GM18502 (cell line): ENCODE data around the gene CTAGE4.
"Not testable (repeated sequence)": the region's sequence is repeated elsewhere in the genome, so short reads cannot be mapped to it uniquely, and the experiment has no call there.

Source experiments
- ATAC-seq: cut with Tn5 transposase; IDR thresholded peaks from one replicate; pipeline ENCODE4 v1.9.1; 2021; ENCODE audit warnings: mild to moderate bottlenecking; ENCODE audit not compliant: unreplicated experiment, poor library complexity

The CTAGE4 gene, protein sequence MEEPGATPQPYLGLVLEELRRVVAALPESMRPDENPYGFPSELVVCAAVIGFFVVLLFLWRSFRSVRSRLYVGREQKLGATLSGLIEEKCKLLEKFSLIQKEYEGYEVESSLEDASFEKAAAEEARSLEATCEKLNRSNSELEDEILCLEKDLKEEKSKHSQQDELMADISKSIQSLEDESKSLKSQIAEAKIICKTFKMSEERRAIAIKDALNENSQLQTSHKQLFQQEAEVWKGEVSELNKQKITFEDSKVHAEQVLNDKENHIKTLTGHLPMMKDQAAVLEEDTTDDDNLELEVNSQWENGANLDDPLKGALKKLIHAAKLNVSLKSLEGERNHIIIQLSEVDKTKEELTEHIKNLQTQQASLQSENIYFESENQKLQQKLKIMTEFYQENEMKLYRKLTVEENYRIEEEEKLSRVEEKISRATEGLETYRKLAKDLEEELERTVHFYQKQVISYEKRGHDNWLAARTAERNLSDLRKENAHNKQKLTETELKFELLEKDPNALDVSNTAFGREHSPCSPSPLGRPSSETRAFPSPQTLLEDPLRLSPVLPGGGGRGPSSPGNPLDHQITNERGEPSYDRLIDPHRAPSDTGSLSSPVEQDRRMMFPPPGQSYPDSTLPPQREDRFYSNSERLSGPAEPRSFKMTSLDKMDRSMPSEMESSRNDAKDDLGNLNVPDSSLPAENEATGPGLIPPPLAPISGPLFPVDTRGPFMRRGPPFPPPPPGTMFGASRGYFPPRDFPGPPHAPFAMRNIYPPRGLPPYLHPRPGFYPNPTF

DNA sequence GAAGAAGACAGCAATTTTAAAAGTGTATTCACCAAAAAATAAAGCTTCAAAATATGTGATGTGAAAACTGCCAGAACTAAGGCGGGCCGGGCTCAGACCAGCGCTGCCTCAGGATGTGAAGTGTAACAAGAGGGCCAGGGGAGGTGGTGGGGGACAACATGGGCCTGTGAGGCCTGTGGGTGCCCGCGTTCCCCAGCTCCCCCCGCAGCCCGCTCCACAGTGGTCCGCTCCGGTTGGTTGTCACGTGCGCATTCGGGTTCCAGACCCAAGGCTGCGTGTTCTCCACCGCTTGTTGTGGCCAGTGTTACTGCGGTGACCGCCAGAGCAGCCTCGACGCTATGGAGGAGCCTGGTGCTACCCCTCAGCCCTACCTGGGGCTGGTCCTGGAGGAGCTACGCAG, at the start of gene CTAGE4:
Gene CTAGE4 (plus strand): TSS at position 301 of the 400 bp plus-strand sequence. CDS start 38 bp downstream, at position 339.
- ATAC-seq = not testable (repeated sequence)

GRCh38 chr7:144134116-144134515, 49.1 kb upstream of the CTAGE4 start:
- ATAC-seq = no peak

GRCh38 chr7:144137501-144137900, 45.8 kb upstream of the CTAGE4 start:
- ATAC-seq = no peak

- ATAC-seq = no peak
Observed at GRCh38 chr7:144142187-144142586, 41.1 kb upstream of the CTAGE4 start.

- no peak for ATAC-seq
Observed at GRCh38 chr7:144144426-144144825, 38.8 kb upstream of the CTAGE4 start.

DNA sequence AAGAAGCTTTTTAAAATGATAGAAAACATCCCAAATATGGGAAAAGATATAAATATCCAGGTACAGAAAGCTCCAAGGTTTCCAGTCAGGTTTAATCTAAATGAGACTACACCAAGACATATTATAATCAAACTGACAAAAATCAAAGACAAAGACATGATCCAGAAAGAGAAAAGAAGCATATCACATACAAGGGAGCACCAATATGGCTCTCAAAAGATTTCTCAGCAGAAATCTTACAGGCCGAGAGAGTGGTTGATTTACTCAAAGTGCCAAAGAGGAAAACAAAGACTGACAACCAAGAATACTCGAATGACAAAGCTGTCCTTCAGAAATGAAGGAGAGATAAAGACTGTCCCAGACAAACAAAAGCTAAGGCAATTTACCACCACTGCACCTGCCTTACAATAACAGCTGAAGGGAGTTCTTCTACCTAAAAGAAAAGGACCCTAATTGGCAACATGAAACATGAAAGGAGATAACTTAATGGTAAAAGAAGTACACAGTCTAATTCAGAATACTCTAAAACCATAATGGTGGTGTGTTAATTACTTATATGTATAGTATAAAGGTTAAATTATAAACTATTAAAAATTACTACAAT, 34.9 kb upstream of the CTAGE4 start:
- ATAC-seq = no peak

- no peak for ATAC-seq
Observed at GRCh38 chr7:144158861-144159260, 24.4 kb upstream of the CTAGE4 start.

- no peak for ATAC-seq
Observed at GRCh38 chr7:144164784-144165183, 18.5 kb upstream of the CTAGE4 start.

DNA sequence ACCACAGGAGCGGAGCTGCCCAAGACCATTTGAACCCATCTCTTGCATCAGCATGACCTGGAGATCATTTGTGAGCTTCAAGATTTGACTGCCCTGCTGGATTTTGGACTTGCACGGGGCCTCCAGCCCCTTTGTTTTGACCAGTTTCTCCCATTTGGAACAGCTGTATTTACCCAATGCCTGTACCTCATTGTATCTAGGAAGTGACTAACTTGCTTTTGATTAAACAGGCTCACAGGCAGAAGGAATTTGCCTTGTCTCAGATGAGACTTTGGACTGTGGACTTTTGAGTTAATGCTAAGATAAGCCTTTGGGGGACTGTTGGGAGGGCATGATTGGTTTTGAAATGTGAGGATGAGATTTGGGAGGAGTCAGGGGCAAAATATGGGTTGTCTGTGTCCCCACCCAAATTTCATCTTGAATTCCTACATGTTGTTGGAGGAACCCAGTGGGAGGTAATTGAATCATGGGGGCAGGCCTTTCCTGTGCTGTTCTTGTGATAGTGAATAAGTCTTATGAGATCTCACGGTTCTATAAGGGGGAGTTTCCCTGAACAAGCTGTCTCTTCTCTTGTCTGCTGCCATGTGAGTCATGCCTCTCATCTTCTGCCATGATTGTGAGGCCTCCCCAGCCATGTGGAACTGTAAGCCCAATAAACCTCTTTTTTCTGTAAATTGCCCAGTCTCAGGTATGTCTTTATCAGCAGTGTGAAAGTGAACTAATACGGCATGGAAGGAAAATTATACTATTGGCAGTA, 11.5 kb upstream of the CTAGE4 start:
- ATAC-seq = not testable (repeated sequence)

GRCh38 chr7:144174613-144175012, 8.7 kb upstream of the CTAGE4 start:
- no peak for ATAC-seq

- ATAC-seq = peak; percentile 95
Observed at GRCh38 chr7:144178380-144179164, 4.7 kb upstream of the CTAGE4 start.

DNA sequence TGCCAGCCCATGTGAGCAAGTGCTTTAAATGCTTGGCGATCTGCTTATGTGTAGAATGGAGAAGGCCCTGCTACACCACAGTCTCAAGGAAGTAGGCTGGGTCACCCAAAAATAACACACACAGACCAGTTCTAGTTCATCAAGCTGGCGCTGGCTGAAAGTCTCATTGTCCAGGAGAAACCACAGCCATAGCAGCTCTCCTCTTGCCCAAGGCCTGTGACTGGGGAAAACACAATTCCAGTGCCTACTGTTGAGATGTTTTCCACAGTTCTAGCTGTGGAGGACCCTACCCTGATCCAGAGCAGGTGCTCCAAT, 4.1 kb upstream of the CTAGE4 start:
- peak; percentile 42 for ATAC-seq

DNA sequence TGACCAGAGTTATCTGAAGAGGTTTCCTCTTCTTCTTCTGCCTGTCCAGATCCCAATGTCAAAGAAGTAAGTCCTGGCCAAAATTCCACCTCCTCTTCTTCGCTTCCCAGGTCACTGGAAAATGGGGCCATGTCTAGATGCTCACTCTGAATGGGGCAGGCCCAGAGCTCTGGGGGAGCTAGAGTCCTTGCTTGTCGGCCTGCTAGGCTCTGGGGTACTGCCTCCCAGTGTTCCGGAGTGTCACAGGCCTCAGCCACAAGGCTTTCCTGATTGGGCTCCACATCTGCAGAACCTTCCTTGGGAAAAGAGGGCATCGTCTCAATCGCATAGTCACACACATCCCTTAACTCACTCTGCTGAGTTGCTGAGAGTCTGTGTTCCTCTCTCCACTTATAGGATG, 4.6 kb downstream of the CTAGE4 start:
- ATAC-seq = not testable (repeated sequence)

- not testable (repeated sequence) for ATAC-seq
Observed at GRCh38 chr7:144188578-144189171, 5.4 kb downstream of the CTAGE4 start.

DNA sequence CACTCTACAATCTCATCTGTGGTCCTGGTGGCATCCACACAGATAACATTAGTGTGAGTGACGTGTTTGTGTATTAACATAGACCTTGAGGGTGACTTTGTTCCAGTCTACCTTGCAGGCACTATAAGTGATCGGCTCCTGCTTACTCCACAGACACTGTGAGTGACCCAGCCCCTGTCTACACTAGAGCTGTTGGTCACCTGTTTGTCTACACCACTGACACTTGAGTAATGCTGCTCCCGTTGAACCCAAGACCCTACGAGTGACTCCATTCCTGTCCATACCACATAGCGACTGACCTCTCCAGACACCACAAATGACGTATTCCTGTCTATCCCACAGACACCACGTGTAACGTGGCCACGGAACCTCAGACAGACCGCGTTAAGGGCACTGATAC, 10.5 kb downstream of the CTAGE4 start:
- not testable (repeated sequence) for ATAC-seq

GRCh38 chr7:144194453-144194852, 11.2 kb downstream of the CTAGE4 start:
- not testable (repeated sequence) for ATAC-seq

DNA sequence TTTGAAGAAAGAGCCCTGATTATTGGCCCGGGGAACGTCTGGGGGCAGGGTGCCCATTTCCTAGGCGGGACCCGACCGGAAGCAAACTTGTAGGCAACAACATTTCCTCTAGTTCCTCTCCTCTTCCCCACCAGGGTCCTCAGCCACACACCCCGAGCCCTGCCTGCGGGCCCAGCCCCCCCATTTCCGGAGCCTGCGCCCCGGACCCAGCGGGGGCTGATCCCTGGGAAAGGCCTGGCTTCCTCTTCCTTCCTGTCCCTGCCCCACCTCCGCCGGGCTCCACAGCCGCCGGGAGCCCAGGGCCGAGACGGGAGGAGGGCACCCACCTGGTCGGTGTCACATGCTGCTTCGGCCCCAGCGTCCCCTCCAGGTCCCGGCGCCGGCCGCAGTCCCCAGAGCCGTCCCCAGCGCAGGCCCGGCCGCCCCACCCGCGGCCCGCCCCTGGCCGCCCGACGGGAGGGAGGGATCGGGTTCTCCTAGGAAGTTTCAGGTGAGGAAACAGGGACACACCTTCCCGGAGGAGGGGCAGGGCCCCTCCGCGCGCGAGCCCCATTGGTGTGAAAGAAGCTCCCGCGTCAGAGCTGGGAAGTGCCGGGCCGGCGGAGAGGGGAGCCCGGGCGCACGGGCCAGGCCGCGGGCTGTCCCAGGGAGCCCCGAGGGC, 12.1 kb downstream of the CTAGE4 start, which contains the start of gene ARHGEF35:
Gene ARHGEF35 (minus strand): TSS at position 622 of the 661 bp plus-strand sequence. CDS start 7,450 bp downstream, outside the sequence.
- peak; percentile 75 for ATAC-seq

DNA sequence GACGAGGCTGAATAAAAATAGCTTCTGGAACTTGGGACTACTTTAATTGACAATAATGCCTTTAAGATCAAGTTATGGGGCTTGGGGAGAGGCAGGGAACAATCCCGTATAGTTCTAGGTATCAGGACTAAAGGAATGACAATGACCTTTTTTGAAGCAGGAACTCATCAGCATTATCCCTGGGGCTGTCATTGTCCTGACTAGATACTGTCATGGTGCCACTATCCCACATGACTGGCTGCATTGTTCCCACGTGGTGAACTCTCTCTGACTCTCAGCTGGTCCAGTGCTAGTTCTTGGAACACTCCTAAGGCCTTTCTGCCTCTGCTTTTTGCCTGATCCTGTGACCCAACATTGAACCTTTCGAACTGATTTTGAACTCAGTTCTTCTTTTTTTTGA, 15.7 kb downstream of the CTAGE4 start:
- ATAC-seq = not testable (repeated sequence)

DNA sequence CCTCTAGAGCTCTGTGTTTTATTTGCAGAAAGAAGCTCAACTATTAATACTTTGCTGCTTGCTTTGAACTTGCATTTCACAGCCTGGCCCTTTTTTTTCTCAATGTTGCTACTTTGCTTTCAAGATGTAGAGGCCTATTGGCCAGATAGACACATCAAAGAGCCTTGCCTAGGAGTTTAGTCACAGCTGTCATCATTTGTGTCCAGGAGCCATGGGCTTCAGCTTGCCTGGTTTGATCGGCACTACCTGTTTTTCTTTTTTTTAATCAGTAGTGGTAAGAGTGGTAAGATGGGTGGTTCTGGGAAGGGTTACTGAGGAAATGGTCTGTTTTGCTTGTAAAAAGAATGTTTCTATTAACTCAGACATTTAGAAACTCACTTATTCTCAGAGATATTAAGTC, 18.7 kb downstream of the CTAGE4 start:
- peak; percentile 21 for ATAC-seq
